CD4-positive, alpha-beta T cell treated with Interleukin-2 at 100 ng/mL for 4 hours (primary cell): ENCODE results near the gene TTLL11.
"Not testable (repeated sequence)": the region's sequence is repeated elsewhere in the genome, so short reads cannot be mapped to it uniquely, and the experiment has no call there.

ENCODE experiments used
- DNase-seq: peaks from one replicate; pipeline ENCODE4 v3.0.0-alpha.2; 2020; ENCODE audit warnings: low spot score

Gene TTLL11

DNA sequence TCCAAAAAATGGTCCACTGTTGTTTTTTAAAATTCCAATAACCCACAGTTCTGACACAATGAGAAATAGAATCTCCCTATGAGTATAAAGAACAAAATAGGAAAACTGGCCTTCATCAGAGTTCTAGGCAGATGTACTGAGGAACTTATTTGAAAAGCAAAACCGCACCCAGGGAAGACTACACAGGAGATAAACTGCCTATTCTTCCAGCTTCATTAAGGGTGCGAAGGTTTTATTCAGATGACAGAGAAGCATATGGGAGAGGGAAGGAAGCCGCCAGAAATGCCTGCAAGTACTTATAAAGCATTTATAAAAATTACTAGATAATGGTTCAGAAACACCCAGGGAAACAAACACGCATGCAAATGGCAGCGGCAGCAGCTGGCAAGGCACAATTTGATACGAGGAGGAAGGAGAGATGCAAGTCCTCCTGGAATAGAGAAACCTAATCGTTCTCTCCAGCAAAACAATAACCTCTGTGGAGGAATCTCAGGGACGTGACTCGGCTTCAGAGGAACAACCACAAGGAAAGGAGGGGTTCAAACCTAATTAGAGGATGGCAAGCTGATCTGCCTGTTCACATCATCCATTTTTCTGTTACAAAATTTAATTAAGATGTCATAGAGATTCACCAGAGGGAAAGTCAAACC, 9.0 kb downstream of the TTLL11 start:
- DNase-seq: no peak

DNA sequence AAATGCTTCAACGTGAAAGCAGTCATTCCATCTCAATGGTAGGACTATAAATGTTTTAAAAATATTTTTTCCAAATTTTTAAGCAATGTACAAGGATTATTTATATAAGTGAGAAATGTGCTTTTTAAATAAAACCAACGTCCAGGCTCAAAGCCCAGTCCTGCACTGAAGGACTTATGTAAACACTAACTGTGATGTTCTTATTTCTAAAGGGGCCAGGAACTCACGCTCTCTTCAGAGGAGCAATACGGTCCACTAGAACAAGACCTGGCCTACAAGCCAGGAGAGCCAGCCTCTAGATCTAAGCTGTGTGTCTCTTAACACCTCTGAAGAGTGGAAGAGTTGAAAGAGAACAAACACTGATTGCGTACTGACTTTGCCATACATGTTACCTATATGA, 12.1 kb downstream of the TTLL11 start:
- DNase-seq: no peak

DNA sequence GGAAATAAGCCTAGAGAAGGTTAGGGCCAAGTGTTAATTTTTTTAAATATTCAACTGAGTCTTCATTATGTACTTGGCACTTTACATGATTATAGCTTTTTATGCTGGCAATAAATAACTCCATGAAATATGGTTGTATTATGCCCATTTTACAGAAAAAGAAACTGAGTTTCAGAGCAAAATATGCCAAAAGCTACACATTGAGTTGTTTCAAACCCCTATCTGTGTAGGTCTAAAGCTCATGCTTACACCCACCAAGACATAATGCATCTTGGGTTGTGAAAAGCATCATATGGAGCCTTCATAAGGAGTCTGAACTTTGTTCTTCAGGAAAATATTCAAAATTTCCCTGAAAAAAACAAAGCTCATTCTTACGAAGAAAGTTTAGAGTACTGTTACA, 14.6 kb downstream of the TTLL11 start:
- no peak for DNase-seq

DNA sequence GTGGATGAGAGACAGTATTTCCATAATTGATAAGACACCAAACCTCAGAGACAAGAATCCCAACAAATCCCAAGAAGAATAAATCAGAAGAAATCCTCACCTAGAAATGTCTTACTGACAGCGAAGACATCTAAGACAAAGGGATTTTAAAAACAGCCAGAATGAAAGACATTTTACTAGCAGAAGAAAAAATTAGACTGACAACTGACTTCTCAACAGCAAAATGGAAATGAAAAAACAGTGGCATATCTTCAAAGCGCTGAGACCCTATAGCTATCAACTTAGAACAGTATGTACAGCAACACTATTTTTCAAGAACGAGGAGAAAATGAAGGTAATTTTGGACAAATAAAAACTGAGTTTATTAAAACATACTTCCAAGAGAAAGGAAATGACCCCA, 16.3 kb downstream of the TTLL11 start:
- no peak for DNase-seq

- no peak for DNase-seq
Measured at GRCh38 chr9:122076117-122076516, 17.0 kb downstream of the TTLL11 start.

- DNase-seq: no peak
Measured at GRCh38 chr9:122075135-122076030, 17.7 kb downstream of the TTLL11 start.

GRCh38 chr9:122071715-122072114, 21.4 kb downstream of the TTLL11 start:
- DNase-seq: no peak

DNA sequence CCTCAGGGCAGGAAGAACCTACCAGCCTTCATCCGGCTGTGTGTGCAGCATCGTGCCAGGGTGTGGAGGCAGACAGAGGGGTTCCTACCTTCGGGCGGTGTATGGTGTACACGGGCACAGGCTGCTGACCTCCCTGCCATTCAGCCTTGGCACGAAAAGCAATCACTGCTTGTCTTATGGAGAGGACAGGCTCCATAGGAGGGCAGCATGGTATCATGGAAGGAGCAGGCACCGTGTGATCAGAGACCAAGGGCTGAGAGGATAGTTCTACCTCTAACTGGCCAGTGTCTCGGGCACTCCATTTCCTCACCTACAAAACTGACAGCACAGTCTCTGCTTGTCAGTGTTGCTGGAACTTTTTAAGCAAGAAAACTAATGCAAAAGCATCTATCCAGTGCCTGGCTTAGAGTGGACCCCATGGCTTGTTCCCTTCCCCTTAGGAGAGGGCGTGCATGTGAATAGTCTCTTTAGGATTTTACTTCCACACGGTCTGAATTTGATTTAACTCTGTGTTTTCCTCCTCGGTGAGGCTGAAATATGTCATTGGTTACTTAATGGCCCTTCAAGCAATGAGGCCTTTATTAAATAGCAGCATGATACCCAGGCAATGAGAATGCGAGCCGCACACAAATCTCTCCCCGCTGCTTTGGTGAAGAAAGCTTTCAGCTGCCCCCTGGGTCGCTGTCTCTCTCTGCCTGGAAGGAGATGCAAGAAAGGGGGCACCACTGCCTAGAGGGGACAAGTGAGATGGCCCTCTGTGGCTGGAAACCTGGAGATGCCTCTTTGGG, 22.2 kb downstream of the TTLL11 start:
- DNase-seq: no peak

DNA sequence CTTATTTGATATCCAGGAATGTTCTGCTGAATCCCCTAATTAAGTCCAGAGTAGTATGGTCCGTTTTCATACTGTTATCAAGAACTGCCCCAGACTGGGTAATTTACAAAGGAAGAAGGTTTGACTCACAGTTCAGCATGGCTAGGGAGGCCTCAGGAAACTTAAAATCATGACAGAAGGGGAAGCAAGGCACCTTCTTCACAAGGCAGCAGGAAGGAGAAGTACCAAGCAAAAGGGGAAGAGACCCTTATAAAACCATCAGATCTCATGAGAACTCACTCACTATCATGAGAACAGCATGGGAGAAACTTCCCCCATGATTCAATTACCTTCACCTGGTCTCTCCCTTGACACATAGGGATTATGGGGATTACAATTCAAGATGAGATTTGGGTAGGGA, 26.4 kb downstream of the TTLL11 start:
- DNase-seq: not testable (repeated sequence)

DNA sequence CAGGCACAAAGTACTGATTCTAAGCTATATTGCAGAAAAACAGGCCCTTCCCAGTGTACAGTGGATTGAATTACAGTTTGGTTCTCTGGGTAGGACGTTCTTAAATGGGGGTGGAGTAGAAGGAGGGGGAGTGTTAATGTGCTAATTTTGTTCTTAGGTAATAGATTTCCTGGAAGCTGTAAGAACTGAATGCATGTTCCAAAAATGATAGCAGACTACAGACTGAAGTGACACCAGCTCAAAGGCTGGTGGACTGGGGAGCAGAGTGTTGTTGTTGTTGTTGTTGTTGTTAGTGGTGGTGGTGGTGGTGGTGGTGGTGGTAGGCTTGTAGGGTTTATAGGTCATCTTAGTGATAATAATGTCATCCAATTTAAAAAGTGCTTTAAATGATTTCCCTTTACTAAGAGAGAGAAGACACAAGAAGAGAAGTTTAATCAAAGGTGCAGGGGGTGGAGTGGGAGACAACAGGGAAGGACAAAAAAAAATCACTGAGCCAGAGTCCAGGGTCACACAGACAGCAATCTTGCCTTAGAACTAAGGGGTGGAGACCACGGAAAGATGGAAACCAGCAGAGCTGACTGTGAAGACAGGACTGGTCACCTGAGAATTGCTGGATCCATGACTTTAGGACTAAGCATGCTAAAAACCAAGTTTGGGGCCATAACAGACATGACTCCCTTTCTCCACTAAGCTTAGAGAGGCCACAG, 27.0 kb downstream of the TTLL11 start:
- DNase-seq: no peak

- DNase-seq: no peak
Measured at GRCh38 chr9:122060481-122060880, 32.6 kb downstream of the TTLL11 start.

- DNase-seq: no peak
Measured at GRCh38 chr9:122059955-122060324, 33.2 kb downstream of the TTLL11 start.

DNA sequence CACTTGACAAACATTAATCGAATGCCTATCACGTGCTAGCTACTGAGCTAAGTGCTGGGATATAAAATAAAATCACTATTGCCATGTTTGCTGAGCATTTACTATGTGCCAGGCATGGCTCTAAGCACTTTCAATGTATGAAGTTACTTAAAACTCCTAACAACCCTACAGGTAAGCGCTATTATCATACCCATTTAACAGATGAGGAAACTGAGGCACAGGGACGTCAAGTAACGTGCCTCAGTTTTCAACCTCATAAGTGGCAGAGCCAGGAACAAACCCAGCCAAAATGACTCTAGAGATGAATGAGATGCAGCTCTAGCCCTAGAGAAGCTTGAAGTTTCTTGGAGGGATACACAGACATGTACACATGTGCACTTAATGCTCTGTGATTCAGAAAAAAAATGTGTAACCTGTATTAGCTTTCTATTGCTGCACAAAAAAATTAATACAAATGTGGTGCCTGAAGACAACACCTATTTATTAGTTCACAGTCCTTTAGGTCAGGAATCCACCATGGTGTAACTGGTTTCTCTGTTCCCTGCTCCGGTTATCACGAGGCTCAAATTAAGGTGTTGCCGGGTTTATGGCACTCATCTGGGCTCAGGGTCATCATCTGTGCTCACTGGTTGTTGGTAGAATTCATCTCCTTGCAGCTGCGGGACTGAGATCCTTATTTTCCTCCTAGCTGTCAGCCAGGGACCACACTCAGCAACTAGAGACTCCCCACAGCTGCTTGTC, 33.7 kb downstream of the TTLL11 start:
- DNase-seq: no peak

- no peak for DNase-seq
Measured at GRCh38 chr9:122058709-122059108, 34.4 kb downstream of the TTLL11 start.

- DNase-seq: no peak
Measured at GRCh38 chr9:122058051-122058450, 35.1 kb downstream of the TTLL11 start.

- DNase-seq: no peak
Measured at GRCh38 chr9:122057211-122057610, 35.9 kb downstream of the TTLL11 start.

DNA sequence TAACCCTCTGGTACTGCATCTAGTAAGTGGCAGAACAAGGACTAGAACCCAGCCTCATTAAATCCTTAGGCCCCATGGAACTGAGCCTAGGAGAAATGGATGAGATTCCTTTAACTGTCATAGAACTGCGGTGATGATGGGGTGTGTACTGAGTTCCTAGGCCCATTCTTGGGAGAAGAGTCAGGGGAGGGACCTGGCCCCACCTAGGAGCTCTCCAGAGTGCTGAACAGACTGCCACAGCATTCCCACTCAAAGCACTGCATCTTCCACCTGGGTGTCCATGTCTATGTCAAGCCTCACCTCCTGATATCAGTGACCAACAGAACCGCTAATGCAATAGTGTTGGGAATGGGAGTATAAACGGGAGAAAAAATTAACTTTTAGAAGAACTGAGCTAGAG, 36.6 kb downstream of the TTLL11 start:
- no peak for DNase-seq

DNA sequence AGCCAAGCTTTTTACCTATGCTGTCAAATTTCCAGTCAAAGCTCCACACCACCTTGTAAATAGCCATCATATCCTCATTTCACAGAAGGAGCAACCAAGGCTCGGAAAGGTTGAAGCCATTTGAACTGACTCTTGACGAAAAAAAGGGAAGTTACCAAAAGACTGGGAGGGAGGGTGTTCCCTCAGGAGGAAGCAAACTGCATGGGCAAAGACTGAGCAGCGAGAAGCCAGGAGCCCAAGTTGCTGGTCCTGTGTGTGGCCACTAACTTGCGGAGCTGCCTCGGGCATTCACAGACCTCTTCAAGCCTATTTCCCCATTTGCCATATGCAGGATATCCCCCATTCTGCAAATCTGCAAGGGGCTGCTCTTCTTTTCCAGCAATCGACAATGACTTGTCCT, 37.4 kb downstream of the TTLL11 start:
- DNase-seq: no peak

- DNase-seq: no peak
Measured at GRCh38 chr9:122053567-122054350, 39.3 kb downstream of the TTLL11 start.

DNA sequence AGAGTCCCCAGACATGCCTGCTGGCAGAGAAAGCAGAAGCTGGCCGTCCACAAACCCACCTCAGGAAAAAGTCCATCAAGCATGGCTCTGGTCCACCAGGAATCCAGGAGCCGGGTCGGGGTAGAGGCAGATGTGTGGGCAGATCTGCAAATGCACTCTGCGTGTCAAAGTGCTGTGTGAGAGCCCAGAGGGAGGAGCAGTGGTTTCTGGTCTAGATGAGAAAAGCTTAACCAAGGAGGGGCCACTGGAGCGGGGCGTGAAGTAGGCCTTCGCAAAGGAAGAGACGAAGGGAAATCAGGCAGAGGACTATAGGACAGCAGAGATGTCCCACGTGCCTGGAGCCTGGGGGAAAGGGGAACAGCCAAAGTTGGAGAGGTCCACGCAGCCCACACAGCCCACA, 40.0 kb downstream of the TTLL11 start:
- DNase-seq: no peak
